ENCODE results near the gene TRAF5.
A peak's percentile ranks its signal among the peaks of the same experiment; 100 is the strongest.
"Not testable (repeated sequence)": the region's sequence is repeated elsewhere in the genome, so short reads cannot be mapped to it uniquely, and the experiment has no call there.

TRAF5 gene

GRCh38 chr1:211321646-211322045, 5.0 kb upstream of the TRAF5 start:
- not testable (repeated sequence) for H3K4me3 Mint-ChIP-seq; H3K9me3 Mint-ChIP-seq; H3K27ac Mint-ChIP-seq; DNase-seq (ENCODE audit: low spot score in 2 of 2); ATAC-seq; H3K36me3 Mint-ChIP-seq
- H3K4me1 Mint-ChIP-seq = peaks cover 44% of the 10 kb centered on the region

DNA sequence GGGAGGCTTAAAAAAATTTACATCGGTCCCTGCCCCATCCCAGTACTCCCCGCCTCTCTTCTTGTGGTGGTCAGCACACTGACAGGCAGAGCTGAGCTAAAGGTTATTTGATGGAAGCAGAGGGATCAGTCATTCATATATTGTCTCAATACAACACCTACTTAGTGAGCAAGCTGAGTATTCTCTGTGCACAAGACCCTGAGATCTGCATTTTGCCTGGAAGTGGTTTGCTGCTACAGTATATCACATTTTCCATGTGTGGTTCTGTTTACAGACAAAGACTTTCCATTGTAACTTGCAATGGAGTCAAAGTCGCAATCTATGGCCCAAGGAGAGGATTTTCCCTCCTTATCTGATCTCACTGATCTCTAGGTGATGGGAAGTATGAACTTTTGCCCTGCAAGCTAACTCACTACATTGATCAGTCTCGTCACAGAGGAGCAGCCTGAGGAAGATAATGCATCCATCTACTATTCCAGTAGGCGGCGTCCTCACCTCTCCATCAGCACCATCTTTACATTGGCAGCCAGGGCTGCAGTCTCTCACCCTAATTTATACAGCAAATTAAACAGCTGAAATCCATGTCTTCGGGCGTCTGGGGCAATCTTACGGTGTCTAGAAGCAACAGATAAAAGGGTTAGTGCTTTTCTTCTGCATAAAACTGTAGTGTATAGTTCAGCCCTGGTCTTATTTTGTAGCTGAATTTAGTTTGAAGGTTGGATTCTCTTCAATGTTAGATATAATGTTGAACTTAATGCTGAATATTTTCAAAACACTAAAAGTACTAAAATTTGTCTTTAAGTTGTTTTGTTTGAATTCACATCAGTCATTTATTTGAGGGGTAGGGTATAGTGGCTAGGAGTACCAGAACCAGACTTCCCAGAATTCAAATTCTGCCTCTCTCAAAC, 3.2 kb upstream of the TRAF5 start:
- H3K9me3 Mint-ChIP-seq = no peaks in the 10 kb centered on the region
- no peak overlapping the region for H3K4me3 Mint-ChIP-seq

DNA sequence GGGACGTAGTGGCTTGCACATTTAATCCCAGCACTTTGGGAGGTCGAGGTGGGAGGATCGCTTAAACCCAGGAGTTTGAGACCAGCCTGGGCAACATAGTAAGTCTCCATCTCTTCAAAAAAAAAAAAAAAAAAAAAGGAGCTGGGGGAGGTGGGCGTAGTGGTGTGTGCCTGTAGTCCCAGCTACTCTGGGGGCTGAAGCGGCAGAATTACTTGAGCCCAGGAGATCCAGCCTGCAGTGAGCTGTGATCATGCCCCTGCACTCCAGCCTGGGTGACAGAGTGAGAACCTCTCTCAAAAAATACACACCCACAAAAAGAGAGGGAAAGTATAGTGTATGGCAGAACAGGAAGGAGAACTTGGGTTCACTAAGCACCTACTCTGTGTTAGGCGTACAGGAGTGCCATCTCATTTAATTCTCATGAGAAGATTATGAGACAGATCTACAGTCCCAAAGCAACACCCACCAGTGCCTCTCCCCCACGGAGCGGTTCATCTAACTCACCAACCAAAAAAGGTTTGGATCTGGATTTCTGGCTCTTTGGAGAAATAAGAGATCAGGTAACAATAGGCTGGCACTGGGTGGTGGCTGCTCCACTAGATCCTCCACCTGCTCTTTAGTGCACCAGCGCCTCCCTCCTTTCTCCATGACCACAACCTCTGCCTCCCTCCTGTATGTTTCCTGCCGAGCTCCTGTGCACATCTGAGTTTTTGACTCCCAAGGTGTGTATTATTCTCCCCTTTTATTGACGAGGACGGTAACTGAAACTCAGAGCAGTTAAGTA, 1.4 kb upstream of the TRAF5 start:
- Mint-ChIP-seq H3K4me1 (peaks cover 69% of the 10 kb centered on the region), H3K27ac (peak overlapping the region; percentile 97), H3K4me3 (peak overlapping the region; percentile 83), H3K9me3 (no peaks in the 10 kb centered on the region), H3K36me3 (peaks cover 13% of the 10 kb centered on the region)
- DNase-seq (ENCODE audit: low spot score in 2 of 2) (peak in 1 of 2 donors; percentile 47), ATAC-seq (no peak)

More for the DNA sequence above, 3.2 kb upstream of the TRAF5 start:
- Mint-ChIP-seq H3K4me1 (peaks cover 52% of the 10 kb centered on the region), H3K36me3 (peaks cover 6% of the 10 kb centered on the region), H3K27ac (peak overlapping the region; percentile 11)
- DNase-seq (ENCODE audit: low spot score in 2 of 2) (peak; percentile 43 to 78), ATAC-seq (peak; percentile 82)

DNA sequence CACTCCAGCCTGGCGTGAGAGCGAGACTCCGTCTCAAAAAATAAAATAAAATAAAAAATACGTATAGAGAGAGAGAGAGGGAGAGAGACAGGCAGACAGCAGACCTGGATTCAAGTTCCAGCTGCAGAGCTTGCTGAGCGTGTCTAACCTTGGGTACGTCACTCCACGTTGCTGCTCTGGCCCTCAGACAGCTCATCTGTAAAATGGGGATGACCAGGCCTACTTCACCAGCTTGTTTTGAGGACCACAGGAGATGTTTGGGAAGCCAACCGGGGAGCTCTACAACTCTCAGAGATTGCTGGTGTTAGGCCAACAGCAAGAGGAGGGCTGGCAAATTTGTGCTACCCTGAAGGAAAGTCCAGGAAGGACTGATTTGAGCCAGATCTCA, 499 bp upstream of the TRAF5 start:
- peaks cover 79% of the 10 kb centered on the region for H3K4me1 Mint-ChIP-seq
- DNase-seq (ENCODE audit: low spot score in 2 of 2) = peak in 1 of 2 donors; percentile 67
- peak overlapping the region; percentile 83 for H3K4me3 Mint-ChIP-seq
- peaks cover 22% of the 10 kb centered on the region for H3K36me3 Mint-ChIP-seq
- no peak for ATAC-seq
- H3K9me3 Mint-ChIP-seq = no peaks in the 10 kb centered on the region
- H3K27ac Mint-ChIP-seq = peak overlapping the region; percentile 97

DNA sequence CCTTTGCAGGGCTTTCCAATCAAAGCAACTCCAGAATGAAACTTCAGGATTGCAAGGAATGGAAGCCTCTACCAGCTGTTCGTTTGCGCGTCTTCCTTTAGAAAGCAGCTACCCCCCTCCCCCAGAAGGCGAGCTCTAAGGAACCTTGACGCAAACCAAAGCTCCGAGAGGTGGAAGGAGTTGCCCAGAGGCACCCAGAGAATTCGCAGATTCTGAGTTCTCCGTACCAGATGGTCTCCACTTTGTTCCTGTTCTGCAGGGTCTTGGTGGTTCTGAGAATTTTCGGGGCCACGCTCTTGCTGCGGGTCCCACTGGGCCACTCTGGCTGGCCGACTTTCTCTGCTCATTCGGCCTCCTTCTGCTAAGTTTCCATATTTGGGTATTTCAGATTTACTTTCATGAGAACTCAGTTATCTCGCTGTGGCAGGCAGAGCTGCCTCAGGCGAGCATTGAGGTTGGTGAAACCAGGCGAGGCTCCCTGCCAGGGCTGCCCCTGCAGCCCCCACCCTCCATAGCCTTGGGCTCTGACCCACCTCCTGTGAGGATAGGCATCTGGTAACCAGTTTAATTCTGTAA, 801 bp downstream of the TRAF5 start:
- peaks cover 25% of the 10 kb centered on the region for H3K36me3 Mint-ChIP-seq
- no peaks in the 10 kb centered on the region for H3K9me3 Mint-ChIP-seq
- ATAC-seq (peak; percentile 39), DNase-seq (ENCODE audit: low spot score in 2 of 2) (peak in 1 of 2 donors; percentile 73)
- H3K4me3 Mint-ChIP-seq = peak overlapping the region; percentile 83
- H3K4me1 Mint-ChIP-seq = peaks cover 82% of the 10 kb centered on the region
- peak overlapping the region; percentile 97 for H3K27ac Mint-ChIP-seq

GRCh38 chr1:211328084-211328694, 1.6 kb downstream of the TRAF5 start:
- peak overlapping the region; percentile 83 for H3K4me3 Mint-ChIP-seq
- peaks cover 25% of the 10 kb centered on the region for H3K36me3 Mint-ChIP-seq
- no peaks in the 10 kb centered on the region for H3K9me3 Mint-ChIP-seq
- peaks cover 82% of the 10 kb centered on the region for H3K4me1 Mint-ChIP-seq
- no peak for ATAC-seq
- peak overlapping the region; percentile 97 for H3K27ac Mint-ChIP-seq
- peak in 1 of 2 donors; percentile 51 for DNase-seq (ENCODE audit: low spot score in 2 of 2)

DNA sequence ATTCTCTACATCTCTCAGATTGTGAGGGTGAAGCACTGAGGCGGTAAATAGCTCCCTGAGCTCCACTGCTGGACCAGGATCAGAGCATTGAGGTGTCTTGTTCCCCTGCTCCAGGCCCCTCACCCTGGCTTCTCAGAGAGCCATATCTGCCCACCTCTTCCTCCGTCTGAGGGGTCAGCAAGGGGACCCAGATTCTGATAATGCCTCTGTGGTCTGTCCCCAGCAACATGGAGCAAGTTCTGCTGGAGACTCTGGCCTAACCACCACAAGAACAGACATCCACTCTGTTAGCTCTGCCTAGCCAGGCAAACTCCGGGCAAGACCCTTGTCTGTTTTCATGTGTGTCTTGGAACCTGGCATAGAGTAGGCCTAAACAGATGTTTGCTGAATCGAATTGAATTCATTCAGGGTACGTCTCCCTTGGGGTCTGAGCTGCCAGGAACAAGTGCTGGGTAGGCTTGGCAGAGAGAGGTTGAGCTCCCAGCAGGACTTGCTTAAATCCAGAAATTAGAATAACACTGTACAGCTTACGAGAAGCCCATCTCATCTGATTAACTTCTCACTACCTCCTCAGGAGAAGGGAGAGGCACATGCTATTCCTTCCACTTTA, 2.3 kb downstream of the TRAF5 start:
- Mint-ChIP-seq H3K27ac (peak overlapping the region; percentile 97), H3K4me1 (peaks cover 83% of the 10 kb centered on the region), H3K4me3 (peak overlapping the region; percentile 83), H3K9me3 (no peaks in the 10 kb centered on the region), H3K36me3 (peaks cover 25% of the 10 kb centered on the region)
- peak in 1 of 2 donors; percentile 51 for DNase-seq (ENCODE audit: low spot score in 2 of 2)
- no peak for ATAC-seq

DNA sequence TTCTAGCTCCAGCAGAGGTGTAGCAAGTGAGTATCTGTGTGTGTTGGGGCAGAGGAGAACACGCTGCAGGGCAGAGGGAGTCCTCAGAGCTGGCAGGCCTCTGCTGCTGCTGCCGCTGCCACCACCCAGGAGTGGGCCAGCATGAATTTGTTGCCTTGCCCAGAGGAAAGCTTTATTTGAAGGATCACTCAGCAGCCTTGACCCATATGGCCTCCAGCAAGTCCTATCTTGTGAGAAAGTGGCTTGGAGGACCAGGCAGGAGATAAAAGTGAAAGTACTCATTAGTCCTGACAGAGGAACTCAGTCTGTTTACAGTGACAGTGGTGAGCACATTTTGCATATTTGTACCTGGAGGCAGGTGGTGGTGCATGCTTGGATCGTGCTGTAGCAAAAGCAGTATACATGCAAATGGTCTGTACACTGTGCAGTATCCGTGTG, 3.1 kb downstream of the TRAF5 start:
- Mint-ChIP-seq H3K36me3 (peaks cover 25% of the 10 kb centered on the region), H3K4me1 (peaks cover 84% of the 10 kb centered on the region), H3K4me3 (peak overlapping the region; percentile 83), H3K27ac (peak overlapping the region; percentile 97), H3K9me3 (no peaks in the 10 kb centered on the region)
- ATAC-seq (peak; percentile 2), DNase-seq (ENCODE audit: low spot score in 2 of 2) (peak in 1 of 2 donors; percentile 55)

DNA sequence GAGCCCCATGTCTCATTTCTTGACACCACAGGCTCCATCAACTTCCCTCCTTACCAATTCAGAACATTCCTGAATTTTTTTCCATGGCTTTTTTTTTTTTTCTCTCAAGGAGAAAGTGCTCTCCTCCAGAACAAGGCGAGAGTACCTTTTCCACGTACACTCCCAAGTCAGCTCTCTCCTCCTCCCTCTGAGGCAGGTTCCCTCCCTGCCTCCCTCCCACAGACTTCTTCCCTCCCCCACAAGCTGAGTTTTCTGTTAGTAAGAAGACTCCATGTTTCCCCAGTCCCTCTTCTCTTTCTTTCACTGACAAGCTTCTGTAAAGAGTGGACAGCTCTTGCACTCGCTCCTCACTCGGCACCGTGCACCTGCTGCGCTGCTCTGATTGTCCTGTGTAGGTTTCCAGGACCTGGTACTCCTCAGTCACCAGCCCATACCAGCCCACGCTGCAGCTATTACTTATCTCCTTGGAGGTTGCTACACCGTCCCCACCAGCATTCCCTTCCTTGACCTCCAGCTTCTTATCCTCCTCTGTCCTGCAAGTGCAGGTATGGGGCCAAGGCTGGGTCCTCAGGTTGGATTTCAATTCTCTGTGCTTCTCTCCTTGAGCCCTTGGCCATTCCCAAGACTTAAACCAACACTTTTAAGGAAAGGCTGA, 3.8 kb downstream of the TRAF5 start:
- DNase-seq (ENCODE audit: low spot score in 2 of 2) (peak in 1 of 2 donors; percentile 29), ATAC-seq (no peak)
- Mint-ChIP-seq H3K9me3 (no peaks in the 10 kb centered on the region), H3K36me3 (peaks cover 25% of the 10 kb centered on the region), H3K27ac (peak overlapping the region; percentile 97), H3K4me1 (peaks cover 84% of the 10 kb centered on the region), H3K4me3 (peak overlapping the region; percentile 83)

- peaks cover 84% of the 10 kb centered on the region for H3K4me1 Mint-ChIP-seq
- H3K9me3 Mint-ChIP-seq = no peaks in the 10 kb centered on the region
- peaks cover 24% of the 10 kb centered on the region for H3K36me3 Mint-ChIP-seq
- ATAC-seq (no peak), DNase-seq (ENCODE audit: low spot score in 2 of 2) (peak in 1 of 2 donors; percentile 28)
- peak overlapping the region; percentile 97 for H3K27ac Mint-ChIP-seq
- peak overlapping the region; percentile 83 for H3K4me3 Mint-ChIP-seq
Observed at GRCh38 chr1:211331011-211331709, 4.5 kb downstream of the TRAF5 start.

DNA sequence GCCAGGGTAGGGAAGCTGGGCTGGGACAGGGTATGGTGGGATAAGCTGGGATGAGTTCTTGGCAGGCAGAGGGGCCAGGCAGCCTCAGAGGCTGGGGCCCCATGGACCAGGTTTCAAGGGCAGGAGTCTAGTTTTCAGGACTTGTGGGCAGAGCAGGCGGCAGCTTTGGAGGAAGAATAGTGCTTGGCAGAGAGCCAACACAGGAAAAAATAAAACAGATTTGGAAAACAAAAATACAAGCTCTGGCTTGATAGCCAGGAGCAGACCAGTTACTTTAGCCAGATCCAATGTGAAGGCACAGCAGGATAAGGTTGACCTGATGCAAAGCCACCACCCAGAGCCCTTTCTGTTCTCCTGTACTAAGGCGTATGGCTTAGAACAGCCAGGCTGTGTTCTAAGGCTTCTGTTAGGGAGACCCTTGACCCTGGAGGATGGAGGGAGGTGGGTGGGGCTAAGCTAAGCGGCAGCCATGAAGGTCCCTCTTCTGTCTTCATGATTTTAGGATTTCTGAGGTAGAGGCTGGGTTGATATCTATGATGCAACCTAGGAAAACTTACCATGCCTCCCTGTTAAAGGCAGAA, 5.5 kb downstream of the TRAF5 start:
- Mint-ChIP-seq H3K4me1 (peaks cover 90% of the 10 kb centered on the region), H3K4me3 (no peak overlapping the region), H3K9me3 (no peaks in the 10 kb centered on the region), H3K27ac (peak overlapping the region; percentile 97), H3K36me3 (peaks cover 20% of the 10 kb centered on the region)
- ATAC-seq (no peak), DNase-seq (ENCODE audit: low spot score in 2 of 2) (peak in 1 of 2 donors; percentile 44)

DNA sequence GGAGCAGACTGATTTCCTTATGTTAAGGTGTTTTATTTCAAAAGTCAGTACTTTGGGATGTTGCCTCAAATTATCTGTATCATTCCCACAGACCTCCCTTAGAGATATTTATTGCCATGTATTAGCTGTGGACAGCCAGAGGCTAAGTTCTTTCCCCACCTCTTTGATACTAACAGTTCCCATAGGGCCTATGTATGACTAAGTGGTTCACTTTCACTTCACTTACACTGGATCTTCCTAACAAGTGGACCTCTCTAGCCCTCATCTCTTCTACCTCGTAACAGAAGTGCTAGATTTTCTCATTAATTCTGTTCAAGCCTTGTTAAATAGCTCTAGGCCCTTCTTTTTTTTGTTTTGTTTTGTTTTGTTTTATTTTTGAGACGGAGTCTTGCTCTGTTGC, 6.2 kb downstream of the TRAF5 start:
- Mint-ChIP-seq H3K27ac (peak overlapping the region; percentile 97), H3K36me3 (peaks cover 20% of the 10 kb centered on the region), H3K9me3 (no peaks in the 10 kb centered on the region), H3K4me3 (no peak overlapping the region), H3K4me1 (peaks cover 95% of the 10 kb centered on the region)
- DNase-seq (ENCODE audit: low spot score in 2 of 2) (no peak), ATAC-seq (no peak)

DNA sequence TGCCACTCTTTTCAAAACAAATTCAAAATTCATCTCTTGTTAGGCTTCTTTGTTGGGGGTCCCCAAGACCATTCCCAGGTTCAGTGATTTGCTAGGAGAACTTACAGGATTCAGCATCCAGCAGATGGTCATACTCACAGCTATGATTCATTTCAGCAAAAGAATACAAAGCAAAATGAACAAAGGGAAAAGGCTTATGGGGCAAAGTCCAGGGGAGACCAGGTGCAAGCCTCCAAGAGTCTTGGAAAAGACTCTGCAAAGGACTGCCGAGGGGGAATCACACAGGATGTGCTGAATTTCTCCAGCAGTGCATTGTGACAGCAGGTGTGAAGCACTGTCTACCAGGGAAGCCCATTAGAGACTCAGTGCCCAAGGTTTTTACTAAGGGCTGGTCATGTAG, 7.3 kb downstream of the TRAF5 start:
- DNase-seq (ENCODE audit: low spot score in 2 of 2) (peak in 1 of 2 donors; percentile 44), ATAC-seq (no peak)
- no peaks in the 10 kb centered on the region for H3K9me3 Mint-ChIP-seq
- H3K4me1 Mint-ChIP-seq = peaks cover 89% of the 10 kb centered on the region
- H3K27ac Mint-ChIP-seq = peak overlapping the region; percentile 88
- H3K4me3 Mint-ChIP-seq = no peak overlapping the region
- H3K36me3 Mint-ChIP-seq = peaks cover 20% of the 10 kb centered on the region

All from stimulated activated effector memory CD8-positive, alpha-beta T cell treated with anti-CD3 and anti-CD28 coated beads, Interleukin-12 subunit alpha, Interleukin-12 subunit beta, amount 100 ng/mL, for 72 hours (primary cell).